AG08395 (cell line): ENCODE results near the gene REXO4.
"Not testable (repeated sequence)": the region's sequence is repeated elsewhere in the genome, so short reads cannot be mapped to it uniquely, and the experiment has no call there.

Source experiments
- DNase-seq: peaks from one replicate; pipeline ENCODE4 v3.0.0; 2012; ENCODE audit warnings: mixed read lengths, low spot score

The REXO4 gene

DNA sequence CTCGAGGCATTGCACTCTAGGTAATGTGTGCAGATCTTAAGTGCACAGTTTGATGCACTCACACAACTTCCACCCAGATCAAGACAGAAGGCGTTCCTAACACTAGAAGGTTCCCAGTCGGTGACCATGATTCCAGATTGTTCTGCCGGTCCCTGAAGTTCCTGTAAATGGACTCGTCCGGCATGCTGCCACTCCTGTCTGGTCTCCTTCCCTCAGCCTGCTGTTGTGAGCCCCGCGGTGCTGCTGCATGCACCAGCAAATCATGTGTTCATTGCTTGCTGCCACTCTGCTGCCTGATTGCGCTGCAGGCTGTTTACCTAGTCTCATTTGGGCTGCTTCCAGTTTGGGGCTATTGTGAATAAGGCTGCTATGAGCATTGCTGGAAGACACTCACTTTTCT lies 30.1 kb downstream of the REXO4 start:
- DNase-seq = no peak

DNA sequence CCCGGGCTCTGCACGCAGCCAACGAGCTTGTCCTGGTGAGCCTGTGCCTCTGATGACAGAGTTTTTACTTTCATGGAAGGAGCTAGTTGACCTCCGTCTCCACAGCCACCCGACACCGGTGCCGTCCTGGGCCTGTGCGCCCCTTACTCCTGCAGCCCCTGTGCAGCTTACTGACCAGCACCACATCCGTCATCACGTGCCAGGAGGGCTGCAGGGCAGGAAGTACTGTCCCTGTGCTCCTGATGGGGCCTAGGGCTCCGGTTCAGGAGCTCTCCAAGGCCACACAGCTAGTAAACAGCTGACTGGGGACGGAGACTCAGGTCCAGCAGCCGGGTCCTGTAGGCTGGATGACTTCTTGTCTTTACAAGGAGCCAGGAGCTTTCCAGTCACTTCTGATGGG lies 31.5 kb downstream of the REXO4 start:
- no peak for DNase-seq

DNA sequence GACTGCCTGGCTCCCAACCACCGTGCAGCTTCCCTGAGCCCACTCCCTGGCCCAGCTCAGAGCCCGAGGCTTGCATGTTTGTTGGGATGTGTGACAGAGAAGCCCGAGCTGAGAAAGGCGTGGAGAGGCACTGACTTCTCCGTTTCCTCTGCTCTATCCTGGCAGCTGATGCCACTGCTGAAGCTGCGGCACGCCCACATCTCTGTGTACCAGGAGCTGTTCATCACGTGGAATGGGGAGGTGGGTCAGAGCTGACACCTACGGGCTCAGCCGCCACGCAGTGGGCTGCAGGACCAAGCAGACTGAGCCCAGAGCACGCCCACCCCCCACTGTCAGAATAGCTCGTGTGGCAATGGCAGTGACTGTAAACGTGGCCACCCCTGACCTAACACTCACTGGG lies 32.4 kb downstream of the REXO4 start:
- DNase-seq = no peak

DNA sequence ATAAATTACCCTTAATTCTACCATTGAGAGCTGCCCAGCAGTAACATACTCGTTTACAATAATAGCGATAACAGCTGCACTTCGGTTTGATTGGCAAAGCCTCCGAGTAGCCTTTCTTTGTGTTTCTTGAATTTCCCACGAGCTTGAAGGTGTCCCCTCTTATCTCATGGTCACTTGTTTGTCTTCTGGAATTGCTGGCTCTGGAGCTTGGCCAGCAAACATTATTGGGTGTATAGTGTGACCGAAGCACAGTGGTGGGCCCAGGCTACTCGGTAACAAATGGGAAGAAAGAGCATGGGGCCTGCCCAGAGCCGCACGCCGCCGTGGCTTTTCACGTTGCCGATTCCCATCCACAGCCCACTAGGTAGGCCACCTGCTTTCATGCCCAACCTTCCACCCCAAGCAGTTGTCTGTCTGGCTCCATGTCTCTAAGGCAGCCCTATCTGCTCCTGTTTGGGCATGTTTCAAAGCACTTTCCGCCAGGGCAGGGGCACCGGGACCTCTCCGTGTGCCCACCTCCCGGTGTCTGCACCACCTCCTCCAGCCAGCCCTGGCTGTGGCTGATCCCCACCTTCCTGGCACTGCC lies 33.0 kb downstream of the REXO4 start:
- no peak for DNase-seq

DNA sequence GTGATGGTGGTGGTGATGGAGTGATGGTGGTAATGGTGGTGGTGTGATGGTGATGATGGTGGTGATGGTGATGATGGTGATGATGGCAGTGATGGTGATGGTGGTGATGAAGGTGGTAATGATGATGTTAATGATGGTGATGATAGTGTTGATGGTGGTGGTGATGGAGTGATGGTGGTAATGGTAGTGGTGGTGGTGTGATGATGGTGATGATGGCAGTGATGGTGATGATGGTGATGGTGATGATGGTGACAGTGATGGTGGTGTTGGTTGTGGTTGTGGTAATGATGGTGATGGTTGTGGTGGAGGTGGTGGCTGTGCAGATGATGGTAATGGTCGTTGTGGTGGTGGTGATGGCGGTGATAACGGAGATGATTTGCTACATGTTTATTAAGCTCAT lies 34.4 kb downstream of the REXO4 start:
- DNase-seq = no peak

DNA sequence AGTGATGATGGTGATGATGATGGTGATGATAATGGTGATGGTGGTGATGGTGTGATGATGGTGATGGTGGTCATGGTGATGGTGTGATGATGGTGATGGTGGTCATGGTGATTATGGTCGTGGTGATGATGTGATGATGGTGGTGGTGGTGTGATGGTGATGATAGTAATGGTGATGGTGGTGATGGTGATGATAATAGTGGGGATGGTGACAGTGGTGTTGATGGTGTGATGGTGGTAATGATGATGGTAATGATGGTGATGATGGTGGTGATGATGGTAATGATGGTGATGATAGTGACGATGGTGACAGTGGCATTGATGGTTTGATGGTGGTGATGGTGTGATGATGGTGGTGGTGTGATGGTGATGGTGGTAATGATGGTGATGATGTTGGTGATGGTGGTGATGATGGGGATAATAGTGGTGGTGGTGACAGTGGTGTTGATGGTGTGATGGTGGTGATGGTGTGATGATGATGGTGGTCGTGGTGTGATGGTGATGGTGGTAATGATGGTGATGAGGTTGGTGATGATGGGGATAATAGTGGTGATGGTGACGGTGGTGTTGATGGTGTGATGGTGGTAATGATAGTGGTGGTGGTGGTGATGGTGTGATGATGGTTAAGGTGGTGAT lies 35.2 kb downstream of the REXO4 start:
- no peak for DNase-seq

DNA sequence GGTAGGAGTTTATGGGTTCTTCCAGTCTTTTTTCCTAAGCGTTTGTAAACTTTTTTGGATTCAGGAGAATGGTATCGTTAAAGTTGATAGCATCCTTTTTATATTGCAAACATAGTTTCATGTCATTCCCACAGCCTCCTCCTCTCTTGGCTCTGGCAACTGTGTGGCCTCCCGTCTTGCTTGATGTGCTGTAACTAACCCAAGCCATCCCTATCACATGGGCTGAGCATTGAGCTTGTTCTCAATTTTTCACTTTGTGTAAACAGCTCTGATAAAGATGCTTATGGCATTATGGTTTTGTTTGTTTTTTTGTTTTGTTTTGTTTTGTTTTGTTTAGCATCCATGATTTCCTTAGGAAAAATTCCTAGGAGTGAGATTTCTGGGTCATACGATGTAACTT lies 37.1 kb downstream of the REXO4 start:
- no peak for DNase-seq

DNA sequence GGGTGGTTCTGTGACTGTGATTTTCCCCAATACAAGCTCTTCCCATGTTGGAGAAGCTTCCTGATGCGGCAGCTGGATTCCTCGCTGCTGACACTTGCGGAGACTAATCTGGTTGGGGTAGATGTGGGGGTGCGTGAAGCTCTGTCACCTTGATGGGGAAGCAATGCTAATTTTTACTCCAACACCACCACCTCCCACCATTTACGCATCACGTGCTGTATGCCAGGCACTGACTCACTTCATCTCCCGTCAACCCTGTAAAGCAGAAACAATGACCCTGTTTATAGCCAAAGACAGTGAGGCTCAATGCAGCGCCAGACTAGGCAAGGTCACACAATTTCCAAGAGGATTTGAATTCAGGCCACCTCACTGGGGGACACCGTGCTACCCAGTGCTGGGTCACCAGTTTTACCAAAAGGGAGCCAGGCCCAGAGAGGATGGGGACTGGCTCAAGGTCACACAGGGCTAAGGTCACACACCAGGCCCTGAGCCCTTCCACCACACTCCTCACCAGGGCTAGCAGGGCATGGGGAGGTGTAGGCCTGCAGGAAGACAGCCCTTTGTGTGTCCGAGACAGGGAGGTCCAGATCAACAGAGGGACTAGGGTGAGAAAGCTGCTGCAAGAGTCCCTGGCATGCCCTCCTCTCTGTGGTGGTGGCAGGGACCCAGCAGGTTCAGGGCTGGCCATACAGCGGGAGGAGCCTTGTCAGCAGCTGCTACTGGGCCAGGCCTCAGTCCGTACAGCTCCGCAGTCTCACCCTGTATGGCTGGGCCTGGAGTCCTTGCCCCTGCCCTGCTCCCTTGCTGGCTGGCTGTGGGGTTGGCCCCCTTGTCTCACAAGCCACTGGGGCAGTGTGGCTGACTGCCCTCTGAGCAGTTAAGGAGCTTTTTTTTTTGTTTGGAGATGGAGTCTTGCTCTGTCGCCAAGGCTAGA lies 38.4 kb downstream of the REXO4 start:
- no peak for DNase-seq

DNA sequence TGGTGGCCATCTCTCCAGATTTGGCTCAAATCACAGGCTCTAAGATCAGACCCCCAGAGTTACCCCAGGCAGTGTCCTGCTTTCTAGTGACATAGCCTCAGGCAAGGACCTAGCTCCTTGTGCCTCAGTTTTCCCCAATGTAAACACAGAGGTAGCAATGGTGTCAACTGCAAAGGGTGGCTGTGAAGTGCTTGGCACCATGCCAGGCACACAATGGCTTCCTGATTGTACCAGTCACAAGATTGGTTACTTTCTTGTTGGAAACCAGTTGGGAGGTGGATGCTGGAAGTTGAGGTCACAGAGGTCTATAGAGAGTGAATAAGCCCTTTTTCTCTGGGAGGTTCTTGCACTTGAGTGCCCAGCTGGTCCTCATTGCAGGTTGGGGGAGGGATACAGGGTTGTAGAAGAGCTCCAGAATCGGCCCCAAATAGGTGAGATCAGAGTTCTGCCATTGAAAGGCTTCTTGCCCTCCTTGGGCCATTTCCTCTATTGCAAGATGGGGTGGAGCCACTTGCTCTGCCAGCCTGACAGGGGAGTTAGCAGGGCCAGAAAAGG lies 39.3 kb downstream of the REXO4 start:
- DNase-seq = no peak

DNA sequence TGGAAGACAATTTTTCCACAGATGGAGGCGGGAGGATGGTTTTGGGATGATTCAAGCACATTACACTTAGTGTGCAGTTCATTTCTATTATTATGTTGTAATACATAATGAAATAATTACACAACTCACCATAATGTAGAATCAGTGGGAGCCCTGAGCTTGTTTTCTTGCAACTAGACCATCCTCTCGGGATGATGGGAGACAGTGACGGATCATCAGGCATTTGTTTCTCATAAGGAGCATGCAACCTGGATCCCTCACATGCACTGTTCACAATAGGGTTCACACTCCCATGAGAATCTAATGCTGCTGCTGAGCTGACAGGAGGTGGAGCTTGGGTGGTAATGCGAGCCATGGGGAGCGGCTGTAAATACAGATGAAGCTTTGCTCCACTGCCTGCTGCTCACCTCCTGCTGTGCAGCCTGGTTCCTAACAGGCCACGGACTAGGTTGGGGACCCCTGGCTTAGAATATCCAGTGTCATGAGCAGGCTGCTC lies 40.0 kb downstream of the REXO4 start:
- DNase-seq = no peak

DNA sequence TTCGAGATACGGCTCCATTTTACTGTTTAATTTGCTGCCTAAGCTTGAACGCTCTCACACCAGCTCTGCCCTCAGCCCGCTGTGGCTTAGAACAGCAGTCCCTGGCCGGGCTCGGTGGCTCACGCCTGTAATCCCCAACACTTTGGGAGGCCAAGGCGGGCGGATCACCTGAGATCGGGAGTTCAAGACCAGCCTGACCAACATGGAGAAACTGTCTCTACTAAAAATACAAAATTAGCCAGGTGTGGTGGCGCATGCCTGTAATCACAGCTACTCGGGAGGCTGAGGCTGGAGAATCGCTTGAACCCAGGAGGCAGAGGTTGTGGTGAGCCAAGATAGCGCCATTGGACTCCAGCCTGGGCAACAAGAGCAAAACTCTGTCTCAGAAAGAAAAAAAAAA lies 40.5 kb downstream of the REXO4 start:
- not testable (repeated sequence) for DNase-seq

DNA sequence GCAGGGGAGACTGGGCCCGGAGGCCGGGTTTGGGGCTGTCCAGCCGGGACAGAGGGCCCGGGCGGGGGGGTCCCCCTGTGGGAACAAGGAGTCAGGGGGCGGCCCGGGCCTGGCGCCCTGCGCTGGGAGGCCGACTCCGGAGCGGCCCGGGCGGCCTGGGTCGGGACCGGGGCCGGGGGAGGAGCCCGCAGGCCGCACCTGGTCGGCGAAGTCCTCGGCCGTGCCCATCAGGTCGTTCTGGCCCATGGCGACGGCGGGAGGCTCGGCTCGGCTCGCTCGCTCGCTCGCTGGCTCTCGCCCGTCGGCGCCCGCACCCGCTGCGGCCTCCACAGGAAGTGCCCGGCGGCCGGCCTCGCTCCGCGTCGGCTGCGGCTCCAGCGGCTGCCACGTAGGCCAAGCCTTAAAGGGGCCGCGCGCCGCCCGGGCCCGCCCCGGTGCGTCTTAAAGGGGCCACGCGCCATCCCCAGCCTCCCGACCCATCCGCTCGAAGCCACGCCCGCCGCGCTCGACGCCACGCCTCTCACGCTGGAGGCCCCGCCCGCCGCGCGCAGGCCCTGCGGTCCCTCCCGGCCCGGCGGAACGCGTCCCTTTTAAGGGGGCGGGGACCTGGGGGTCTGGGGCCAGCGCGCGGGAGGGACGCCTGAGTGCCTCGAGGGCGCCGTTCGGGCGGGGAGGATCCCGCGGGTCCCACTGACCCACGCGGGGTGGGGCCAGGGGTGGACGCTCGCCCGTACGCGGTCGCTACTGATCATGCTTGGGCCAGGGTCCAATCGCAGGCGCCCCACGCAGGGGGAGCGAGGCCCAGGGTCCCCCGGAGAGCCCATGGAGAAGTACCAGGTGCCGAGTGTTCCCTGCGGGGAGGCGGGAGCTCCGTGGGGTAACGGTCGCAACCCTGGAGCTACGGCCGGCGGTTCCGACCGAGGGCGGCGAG lies 41.8 kb downstream of the REXO4 start, which contains the start of the genes STKLD1 and SURF4:
STKLD1 (plus strand) TSS at position 643 of the 931 bp plus-strand sequence; CDS start at position 751, 108 bp downstream.
SURF4 (minus strand) TSS at position 337 of the 931 bp plus-strand sequence; CDS start at position 246, 91 bp downstream.
- peak; percentile 99 for DNase-seq

DNA sequence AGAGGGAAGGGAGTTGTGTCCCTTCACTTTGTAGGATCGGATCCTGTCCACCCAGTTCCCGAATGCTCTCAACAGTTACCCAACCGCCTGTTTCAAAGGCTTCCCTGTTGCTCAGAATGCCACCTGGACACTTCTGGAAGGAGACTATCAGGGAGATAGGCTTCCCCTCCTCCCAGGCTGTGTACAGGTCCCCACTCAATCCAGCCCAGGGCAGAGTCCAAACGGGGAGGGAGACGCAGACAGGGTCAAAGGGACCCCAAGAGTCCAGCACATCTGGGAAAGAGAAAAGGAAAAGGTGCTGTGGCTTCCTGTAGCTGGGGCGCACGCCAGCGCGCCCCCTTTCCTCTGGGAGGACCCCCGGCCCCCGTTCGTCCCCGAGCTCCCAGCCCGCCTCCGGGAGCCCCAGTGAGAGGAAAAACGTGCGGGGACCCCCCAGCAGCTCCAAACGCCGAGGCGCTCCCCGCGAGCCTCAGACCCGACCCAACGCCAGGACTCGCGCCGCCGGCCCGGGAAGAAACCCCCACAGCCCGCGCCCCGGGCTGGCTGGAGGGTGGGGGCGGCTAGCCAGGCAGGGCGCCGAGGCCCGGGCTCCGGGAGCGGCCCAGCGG lies 42.6 kb downstream of the REXO4 start:
- DNase-seq = peak; percentile 36

DNA sequence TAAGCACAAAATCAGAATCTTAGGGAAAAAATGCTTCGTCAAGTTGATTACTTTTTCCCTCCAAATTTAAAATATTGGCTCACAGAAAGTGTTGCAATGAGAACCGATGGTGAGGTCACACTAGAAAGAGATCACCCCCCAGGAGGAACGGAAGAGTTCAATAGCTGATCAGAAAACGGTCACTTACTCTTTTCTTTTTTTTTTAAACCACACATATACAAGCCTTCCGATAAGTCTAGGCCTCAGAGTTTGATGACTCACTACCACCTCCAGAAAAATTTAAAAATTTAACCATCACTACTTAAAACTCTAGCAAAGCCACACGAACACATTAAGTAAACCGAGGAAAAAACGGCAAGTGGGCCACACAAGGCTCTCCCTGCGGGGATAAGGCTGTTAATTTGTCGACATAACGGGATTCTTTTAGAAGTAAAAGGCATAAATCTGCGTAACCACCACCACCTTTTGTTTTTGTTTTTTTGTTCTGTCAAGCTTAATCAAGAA lies 43.1 kb downstream of the REXO4 start:
- peak; percentile 49 for DNase-seq

DNA sequence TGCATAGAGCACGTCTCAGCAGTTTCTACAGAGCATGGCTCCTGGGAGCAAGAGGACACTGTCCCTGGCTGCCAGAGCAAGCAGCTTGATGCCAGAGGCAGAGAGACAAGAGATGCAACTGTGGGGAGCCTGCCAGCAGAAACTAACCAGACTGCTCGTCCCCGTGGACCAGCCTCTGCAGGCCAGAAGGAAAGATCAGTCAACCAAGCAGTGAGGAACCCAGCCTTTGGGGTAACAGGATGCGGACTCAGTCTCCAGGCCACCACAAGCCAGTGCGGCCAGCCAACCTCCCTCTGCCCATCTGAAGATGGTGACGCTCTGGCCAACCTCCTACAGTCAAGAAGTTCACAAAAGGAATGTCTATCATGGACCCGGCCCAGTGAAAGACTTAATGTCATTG lies 45.7 kb downstream of the REXO4 start:
- DNase-seq = no peak

DNA sequence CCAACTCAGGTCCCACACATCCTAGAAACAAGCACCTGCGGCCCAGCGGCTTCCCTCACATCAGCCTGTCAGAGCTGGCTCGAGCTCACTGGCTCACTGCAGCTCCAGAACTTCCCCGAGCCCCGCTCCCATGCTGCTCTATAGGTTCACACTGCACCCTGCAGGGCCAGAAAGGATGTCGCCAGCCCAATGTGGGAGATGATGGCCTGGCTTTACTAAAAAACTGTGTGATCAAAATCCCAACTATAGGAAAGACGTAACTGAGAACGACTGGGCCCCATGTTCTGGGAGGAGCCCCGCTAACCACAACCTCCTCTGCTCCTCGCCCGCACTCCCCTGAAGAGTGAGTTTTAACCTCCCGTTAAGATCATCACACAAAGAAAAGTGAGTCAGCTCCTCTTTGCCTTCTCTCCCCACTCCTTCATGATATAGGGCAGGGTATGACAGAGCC lies 46.5 kb downstream of the REXO4 start:
- DNase-seq = no peak

DNA sequence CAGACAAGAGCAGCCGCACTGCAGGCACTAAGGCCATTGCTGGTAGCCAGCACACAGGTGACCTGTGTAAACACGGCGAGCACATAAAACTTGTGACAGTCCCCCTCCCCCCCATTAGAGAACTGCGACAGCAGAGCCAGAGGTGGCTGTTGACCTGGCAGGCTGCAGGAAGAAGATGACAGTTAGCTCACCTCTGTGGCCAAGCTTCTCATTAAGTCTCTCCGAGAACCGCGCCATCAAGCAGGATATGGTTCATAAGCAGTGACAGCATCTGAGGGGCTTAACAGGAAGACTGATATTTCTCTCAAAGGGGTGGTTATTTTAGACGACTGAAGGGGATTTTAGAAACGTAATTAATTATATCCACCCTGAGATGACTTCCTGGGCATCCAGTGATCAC lies 47.1 kb downstream of the REXO4 start:
- no peak for DNase-seq

DNA sequence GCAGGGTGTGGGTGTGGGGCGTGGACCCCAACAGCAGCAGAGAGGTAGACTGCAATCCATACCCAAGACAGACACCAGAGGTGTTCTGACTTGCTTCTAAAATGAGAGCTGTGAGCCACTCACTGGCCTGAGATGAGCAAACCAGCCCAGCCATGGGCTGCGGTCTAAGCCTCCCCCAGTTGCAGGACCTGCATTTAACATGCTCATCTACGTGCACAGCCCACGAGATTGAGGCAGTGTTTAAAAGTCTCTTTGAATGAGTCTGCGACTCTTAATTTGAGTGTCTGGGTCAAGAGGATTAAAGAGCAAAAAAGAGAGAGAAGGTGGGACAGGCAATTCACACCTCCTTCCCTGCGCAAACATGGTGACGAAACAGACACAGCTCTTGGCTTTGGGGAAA lies 47.9 kb downstream of the REXO4 start:
- DNase-seq = no peak

DNA sequence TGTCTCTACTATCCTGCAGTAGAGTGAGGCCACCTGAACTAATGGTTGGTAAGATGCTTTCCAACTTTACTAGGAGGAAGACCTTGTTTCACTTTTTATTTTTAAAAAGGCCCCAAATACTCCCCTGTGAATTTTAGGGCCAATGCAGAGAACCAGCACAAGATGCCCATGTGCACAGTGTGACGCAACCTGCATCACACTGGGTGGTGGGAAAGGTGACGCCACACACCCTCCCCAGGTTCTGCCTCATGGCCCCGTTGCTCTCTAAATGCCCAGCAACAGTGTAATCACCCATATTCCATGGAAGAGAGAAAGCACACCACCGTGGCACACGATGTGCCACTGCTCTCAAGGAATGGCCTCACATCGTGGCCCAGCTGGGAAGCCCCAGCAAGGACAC lies 48.4 kb downstream of the REXO4 start:
- no peak for DNase-seq

DNA sequence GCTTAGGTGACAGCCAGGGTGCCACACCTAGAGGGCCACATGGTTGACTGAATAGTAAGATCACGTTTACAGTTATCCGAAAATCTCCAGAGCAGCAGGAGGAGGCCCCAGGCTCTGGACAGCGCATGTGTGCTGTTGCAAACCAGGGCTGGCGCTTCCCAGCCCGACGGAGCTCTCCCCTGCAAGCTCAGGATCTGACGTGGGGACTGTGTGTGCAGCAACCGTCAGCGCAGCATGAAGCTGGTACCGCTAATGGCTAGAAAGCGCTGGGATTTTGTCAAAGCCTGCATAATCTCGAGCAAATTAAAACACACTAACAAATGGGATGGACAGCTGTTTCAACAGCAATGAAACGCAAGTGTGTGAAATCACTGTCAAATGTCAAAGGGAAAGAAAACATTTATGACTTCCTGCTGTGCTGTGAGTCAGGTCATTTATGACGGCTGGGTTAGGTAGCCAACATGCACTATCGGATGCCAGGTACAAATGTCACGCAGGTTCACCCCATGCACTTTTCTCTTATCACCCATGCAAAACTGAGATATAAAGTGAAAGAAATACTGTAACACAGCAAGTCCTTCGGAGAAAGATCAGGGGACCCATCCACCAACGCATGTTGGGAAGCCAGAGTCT lies 49.4 kb downstream of the REXO4 start:
- no peak for DNase-seq
